Measurements from ENCODE around the gene PACRG. TPM values are rescaled to one million over a fixed set of nuclear protein-coding genes. Genes with fewer than 3 reads are reported as not detected.

PACRG gene
- total RNA-seq, 1 donor from 2014 or later = 10.5 TPM

- TF ChIP-seq CTCF (IDR thresholded peaks at IDR 0.05; ENCODE audit: borderline replicate concordance) = no peak
- Histone ChIP-seq H3K36me3 (no peaks in the 10 kb centered on the region), H3K9me3 (replicated peaks) (no peaks in the 10 kb centered on the region), H3K4me3 (no peak overlapping the region), H3K4me1 (peaks cover 39% of the 10 kb centered on the region), H3K27me3 (ENCODE audit: low read depth) (no peaks in the 10 kb centered on the region), H3K27ac (replicated peaks) (peak overlapping the region; percentile 87)
- intact Hi-C loops (cut with micrococcal nuclease) = no loop called here
- no peak for DNase-seq
These were observed 624.4 kb downstream of the PACRG start for GRCh38 chr6:163352011-163352685.

DNA sequence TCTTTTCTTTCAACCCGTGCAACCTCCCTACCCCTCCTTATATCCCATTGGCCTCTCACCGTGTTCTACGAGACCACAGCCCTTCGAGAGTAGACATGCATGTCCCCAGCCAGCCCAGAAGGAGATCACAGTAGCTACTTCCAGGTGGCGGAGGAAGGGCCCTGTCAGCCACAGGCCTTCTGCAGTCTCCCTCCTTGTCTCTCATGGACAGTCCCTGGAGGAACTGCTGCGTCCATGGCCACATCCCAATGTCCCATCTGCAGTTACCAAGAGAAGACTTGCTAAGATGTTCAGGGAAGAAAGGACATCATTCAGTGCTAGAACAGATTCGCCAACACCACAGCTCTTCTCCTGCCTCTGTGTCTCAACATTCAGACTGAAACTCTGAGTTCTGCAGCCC is 625.2 kb downstream of the PACRG start:
- H3K27ac ChIP-seq (replicated peaks) = peak overlapping the region; percentile 87
- no peak overlapping the region for H3K4me3 ChIP-seq
- H3K27me3 ChIP-seq (ENCODE audit: low read depth) = no peaks in the 10 kb centered on the region
- intact Hi-C loops (cut with micrococcal nuclease) = no loop called here
- no peaks in the 10 kb centered on the region for H3K36me3 ChIP-seq
- TF ChIP-seq CTCF (IDR thresholded peaks at IDR 0.05; ENCODE audit: borderline replicate concordance) = no peak
- peaks cover 36% of the 10 kb centered on the region for H3K4me1 ChIP-seq
- no peaks in the 10 kb centered on the region for H3K9me3 ChIP-seq (replicated peaks)
- DNase-seq = no peak

GRCh38 chr6:163354085-163354484 is 626.3 kb downstream of the PACRG start:
- TF ChIP-seq CTCF (IDR thresholded peaks at IDR 0.05; ENCODE audit: borderline replicate concordance) = no peak
- no peak overlapping the region for H3K4me3 ChIP-seq
- H3K4me1 ChIP-seq = peaks cover 31% of the 10 kb centered on the region
- intact Hi-C loops (cut with micrococcal nuclease) = no loop called here
- H3K36me3 ChIP-seq = no peaks in the 10 kb centered on the region
- H3K27me3 ChIP-seq (ENCODE audit: low read depth) = no peaks in the 10 kb centered on the region
- H3K27ac ChIP-seq (replicated peaks) = peak overlapping the region; percentile 87
- no peaks in the 10 kb centered on the region for H3K9me3 ChIP-seq (replicated peaks)
- no peak for DNase-seq

DNA sequence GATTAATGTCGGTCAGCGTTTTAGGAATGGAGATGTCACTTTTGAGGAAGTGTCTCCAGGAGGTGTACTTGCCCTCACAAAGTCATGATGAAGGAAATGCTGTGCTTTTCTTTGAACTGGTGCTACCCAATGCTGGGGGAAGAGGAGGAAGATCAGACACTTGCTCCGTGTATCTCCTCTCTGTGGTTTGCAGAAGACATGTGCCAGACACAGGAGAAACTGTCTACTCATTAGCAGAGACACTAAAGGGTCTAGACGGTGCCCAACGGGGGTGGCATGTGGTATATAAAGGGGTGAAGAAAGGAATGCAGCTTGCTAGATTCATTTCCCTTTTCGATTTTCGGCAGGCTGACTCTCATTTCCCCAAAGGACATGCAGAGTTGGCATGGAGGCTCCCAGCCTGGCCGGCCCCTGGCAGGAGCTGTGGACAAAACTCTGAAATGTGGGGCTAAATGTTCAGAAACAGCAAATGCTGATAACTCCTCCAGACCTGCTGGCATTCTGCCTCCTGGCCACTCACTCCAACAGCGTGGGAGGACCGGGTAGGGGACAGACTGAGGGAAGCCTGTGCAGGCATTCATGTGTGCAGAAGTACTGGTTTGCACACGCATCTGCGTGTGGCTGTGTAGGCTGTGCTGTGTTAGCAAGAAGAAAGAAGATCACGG is 627.1 kb downstream of the PACRG start:
- peak overlapping the region; percentile 46 for H3K4me3 ChIP-seq
- intact Hi-C loops (cut with micrococcal nuclease) = no loop called here
- no peak for TF ChIP-seq CTCF (IDR thresholded peaks at IDR 0.05; ENCODE audit: borderline replicate concordance)
- peaks cover 31% of the 10 kb centered on the region for H3K4me1 ChIP-seq
- peak overlapping the region; percentile 87 for H3K27ac ChIP-seq (replicated peaks)
- H3K36me3 ChIP-seq = no peaks in the 10 kb centered on the region
- DNase-seq = peak; percentile 73
- H3K9me3 ChIP-seq (replicated peaks) = no peaks in the 10 kb centered on the region
- H3K27me3 ChIP-seq (ENCODE audit: low read depth) = no peaks in the 10 kb centered on the region

DNA sequence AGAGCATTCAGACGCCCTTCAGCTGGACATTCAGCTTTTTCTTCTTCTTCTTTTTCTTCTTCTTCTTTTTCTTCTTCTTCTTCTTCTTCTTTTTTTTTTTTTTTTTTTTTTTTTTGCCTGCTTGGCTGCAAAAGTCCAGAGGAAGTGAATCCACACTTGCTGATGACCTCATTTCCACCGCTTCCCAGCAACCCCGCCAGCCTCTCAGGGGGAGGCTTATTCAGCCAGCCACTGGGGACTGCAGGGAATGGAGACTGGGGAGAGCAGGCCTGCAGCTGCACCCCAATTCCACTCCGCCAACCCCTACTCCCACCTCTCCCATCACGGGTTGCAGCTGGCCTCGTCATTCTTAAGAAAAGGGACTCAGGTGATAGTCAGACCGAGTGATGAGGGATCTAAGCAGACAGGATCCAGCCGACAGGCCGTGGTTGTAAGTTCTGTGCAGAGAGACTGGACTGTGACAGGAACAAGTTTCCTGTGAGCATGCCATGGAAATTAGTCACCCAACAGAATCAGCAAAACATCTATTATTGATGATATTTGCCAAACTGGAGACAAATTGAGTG is 627.7 kb downstream of the PACRG start:
- peak overlapping the region; percentile 46 for H3K4me3 ChIP-seq
- H3K9me3 ChIP-seq (replicated peaks) = no peaks in the 10 kb centered on the region
- no peaks in the 10 kb centered on the region for H3K27me3 ChIP-seq (ENCODE audit: low read depth)
- H3K36me3 ChIP-seq = no peaks in the 10 kb centered on the region
- TF ChIP-seq CTCF (IDR thresholded peaks at IDR 0.05; ENCODE audit: borderline replicate concordance) = no peak
- H3K27ac ChIP-seq (replicated peaks) = peak overlapping the region; percentile 87
- intact Hi-C loops (cut with micrococcal nuclease) = no loop called here
- H3K4me1 ChIP-seq = peaks cover 31% of the 10 kb centered on the region
- DNase-seq = peak; percentile 78
